ENCODE results near the gene TIMM23.
"Not testable (repeated sequence)": the region's sequence is repeated elsewhere in the genome, so short reads cannot be mapped to it uniquely, and the experiment has no call there.

The TIMM23 gene, protein sequence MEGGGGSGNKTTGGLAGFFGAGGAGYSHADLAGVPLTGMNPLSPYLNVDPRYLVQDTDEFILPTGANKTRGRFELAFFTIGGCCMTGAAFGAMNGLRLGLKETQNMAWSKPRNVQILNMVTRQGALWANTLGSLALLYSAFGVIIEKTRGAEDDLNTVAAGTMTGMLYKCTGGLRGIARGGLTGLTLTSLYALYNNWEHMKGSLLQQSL

DNA sequence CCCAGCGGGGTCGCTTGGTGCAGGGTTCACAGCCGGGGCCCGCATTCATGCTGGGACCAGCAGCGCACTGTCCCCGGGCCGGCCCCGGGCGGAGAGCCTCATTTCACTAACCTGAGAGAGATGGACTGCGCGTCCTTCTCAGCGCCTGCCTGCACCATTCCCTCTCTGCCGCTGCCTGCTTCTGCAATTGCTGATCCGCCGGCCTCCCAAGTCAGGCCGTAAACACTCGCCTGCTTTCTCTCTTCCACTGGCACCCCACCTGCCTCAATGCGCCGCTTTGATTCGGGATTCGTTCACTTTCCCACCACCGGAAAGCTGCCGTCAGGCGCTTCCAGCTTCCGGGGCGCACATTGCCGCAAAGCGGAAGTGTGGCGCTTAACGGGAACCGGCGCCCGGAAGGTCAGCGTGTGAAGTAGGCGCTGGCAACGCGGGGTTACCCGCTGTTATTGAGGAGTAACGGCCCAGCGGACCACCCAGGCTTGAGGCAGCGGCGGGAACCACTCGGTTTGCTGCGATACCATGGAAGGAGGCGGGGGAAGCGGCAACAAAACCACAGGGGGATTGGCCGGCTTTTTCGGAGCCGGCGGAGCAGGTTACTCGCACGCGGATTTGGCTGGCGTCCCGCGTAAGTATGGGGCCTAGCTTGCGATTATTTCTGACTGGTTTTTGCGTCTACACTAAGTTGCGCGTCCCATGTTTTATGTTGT, at the start of gene TIMM23:
TSS of gene TIMM23 (plus strand) at position 384 of the 707 bp plus-strand sequence. CDS start at position 520, 136 bp downstream.
- DNase-seq (ENCODE audit: low read depth in 2 of 2): peak; percentile 73 to 79

DNA sequence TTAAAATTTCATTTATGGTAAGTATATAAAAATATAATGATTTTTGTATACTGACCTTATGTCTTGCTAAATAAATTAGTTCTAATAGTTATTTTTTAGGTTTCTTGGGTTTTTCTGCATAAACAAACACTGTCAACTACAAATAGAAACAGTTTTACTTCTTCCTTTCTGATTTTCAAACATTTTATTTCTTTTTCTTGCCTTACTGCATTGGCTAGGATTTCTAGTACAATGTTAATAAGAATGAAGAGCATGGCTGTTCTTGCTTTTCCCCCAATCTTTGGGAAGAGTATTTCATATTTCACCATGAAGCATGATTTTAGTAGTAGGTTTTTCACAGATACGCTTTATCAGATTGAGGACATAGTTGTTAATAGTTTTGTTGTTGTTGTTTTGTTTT, 45.5 kb upstream of the TIMM23 start:
- DNase-seq (ENCODE audit: low read depth in 2 of 2): not testable (repeated sequence)

DNA sequence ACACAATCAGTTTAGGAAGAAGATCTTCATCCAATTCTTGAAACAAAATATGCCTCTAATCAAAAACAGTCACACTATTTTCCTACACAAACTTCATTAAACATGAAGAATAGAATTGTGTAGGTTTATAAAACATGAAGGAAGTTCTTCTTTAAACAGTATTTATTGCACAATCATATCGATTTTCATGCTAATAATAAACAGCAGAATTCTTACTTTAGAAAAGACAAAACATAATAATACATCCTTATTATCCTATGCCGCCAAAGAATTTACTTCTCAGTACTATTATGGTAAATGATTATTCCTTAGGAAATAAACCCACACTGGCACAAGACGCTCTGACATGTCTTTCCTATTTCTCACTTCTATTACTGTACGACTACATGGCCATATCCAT, 41.0 kb upstream of the TIMM23 start:
- DNase-seq (ENCODE audit: low read depth in 2 of 2): not testable (repeated sequence)

DNA sequence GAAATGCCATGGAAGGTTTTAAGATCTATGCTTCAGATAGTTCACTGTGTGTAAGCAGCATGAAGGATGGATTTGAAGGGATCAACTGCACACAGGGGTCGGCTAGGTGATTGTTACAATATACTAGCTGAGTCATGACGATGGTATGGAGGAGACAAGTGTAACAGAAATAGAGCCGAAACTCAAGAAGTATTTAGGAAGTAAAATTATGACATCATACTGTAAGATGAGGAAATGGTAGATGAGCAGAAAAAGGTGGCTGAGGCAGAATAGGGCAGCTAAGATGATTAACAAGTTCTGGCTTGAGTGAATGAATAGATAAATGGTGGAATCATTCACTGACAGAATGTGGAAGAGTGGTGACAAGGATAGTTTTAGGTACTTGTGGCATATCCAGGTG, 37.5 kb upstream of the TIMM23 start:
- DNase-seq (ENCODE audit: low read depth in 2 of 2): not testable (repeated sequence)

DNA sequence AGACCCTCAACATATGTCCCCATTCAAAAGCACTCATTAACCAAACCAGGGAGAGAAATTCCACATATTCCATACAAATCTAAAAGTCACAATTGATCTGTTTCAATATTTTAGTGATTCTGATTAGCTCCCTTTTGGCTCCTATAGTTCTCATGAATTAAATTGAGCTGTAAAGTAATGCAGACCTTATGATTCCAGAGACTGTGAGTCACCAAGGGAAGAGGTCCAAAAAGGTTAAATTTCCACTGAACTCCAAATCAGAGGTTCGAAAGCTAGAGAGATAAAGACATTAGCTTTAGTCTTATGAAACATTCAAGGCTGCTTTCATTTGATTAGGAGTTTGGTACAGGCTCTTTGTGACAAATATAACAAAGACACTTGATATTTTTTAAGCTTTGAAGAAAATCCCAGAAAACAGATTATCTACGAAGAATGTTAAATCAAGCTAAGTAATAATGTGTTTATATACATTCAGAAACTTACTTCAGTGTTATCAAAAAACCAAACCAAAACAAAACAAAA, 33.1 kb upstream of the TIMM23 start:
- DNase-seq (ENCODE audit: low read depth in 2 of 2): not testable (repeated sequence)

DNA sequence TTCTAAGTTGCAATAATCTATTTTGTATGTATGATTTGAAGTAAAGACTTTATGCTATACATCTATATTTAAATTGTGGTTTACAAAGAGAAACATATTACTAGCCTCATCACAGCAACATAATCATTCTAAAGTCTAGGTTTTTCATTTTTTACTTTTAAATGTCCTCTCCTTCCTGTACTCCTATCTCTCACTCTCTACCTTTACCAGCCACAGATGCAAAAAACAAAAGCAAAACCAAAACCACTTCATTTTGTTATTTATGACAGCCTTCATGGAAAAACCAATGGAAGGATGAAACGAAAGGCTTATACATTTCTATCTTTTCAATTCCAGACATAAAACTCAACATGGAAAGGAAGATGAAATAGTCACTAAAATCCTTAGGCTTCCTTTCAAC, 31.1 kb upstream of the TIMM23 start:
- DNase-seq (ENCODE audit: low read depth in 2 of 2): not testable (repeated sequence)

DNA sequence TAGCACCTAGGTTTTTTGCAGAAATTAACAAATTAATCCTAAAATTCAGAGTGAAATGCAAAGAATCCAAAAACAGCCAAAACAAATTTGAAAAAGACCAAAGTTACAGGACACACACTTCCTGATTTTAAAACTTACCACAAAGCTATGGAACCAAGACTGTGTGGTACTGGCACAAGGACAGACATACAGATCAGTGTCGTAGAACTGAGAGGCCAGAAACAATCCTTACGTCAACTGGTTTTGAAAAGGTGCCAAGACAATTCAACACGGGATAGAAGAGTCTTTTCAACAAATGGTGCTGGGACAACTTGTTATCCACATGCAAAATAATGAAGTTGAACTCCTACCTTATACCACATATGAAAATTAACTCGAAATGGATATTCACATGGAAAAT, 26.8 kb upstream of the TIMM23 start:
- DNase-seq (ENCODE audit: low read depth in 2 of 2): not testable (repeated sequence)

DNA sequence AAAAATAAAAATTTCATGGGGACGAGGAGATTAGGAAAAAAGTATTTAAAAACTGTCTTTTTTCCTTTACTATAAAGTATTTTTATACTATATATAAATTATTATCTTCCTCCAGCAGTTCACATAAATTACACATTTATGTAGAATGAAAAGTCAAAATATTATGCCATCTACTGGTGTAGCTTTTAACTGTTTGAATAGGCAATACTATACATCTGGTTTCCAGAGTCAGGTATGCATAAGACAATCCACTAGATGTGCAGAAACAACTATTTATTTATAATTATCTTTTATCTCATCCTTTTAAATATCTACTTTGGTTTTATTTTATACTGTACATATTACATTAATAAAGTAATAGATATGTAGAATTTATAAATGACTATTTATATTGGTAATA, 24.9 kb upstream of the TIMM23 start:
- not testable (repeated sequence) for DNase-seq (ENCODE audit: low read depth in 2 of 2)

DNA sequence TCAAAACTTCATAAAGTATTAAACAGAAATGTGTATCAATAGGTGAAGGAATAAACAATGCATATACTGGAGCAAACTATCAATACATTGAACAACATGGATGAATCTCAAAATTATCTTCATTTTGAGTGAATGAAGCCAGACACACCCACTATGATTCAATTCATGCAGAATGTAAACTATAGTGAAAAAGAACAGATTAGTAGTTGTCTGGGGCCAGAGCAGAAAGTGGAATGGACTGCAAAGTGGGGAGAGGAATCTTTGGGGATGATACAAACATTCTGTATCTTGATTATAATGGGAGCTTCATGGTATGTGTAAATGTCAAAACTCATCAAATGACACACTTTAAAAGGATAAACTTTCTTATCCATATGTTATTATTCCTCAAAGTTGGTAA, 23.5 kb upstream of the TIMM23 start:
- DNase-seq (ENCODE audit: low read depth in 2 of 2): not testable (repeated sequence)

DNA sequence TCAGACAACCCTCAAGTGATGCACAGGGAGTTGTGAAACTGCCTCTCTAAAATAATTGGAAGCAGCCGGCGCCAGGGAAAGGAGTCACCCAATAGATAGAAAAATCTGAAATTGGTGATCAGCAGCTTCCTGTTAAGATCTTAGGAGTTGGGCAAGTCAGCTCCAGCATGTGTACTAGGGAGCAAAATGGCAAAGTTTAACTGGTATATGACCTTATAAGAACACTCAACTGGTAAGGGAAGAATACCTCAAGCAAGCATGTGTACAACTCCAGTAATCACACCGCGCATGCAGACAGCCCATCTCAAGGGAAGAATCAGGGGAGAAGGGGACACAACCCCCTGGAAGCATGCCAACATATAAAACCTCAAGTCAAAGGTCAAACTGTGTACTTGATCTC, 17.9 kb upstream of the TIMM23 start:
- DNase-seq (ENCODE audit: low read depth in 2 of 2): not testable (repeated sequence)

DNA sequence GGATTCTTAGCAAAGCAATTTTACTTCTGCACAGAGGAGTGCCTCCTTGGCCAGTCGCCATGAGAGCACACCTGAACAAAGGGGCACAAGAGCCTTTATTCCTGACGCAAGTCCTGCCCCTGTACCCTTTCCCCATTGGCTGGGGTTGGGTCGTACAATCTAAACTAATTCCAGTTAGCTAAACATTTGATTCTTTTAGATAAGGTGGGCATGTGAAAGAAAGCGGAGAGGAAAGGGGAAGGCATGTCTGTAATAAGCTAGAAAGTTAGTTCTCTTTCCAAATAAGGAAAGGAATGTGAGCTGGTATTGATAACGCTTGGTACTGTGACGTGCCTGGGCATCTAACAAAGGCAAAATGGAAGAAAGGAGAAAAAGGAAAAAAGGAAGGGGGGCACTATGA, 15.7 kb upstream of the TIMM23 start:
- DNase-seq (ENCODE audit: low read depth in 2 of 2): not testable (repeated sequence)

DNA sequence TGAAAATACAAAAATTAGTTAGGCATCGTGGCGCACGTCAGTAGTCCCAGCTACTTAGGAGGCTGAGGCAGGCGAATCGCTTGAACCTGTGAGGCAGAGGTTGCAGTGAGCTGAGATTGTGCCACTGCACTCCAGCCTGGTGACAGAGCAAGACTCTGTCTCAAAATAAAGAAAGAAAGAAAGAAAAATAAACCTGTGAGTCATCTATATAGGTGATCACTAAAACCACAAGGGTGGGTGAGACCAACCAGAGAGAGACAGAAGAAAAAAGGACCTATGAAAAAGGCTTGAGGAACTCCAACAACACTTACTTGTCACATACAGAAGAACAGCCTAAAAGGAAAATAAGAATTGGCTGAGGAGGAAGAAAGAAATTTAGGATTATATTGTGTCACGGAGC, 14.4 kb upstream of the TIMM23 start:
- not testable (repeated sequence) for DNase-seq (ENCODE audit: low read depth in 2 of 2)

DNA sequence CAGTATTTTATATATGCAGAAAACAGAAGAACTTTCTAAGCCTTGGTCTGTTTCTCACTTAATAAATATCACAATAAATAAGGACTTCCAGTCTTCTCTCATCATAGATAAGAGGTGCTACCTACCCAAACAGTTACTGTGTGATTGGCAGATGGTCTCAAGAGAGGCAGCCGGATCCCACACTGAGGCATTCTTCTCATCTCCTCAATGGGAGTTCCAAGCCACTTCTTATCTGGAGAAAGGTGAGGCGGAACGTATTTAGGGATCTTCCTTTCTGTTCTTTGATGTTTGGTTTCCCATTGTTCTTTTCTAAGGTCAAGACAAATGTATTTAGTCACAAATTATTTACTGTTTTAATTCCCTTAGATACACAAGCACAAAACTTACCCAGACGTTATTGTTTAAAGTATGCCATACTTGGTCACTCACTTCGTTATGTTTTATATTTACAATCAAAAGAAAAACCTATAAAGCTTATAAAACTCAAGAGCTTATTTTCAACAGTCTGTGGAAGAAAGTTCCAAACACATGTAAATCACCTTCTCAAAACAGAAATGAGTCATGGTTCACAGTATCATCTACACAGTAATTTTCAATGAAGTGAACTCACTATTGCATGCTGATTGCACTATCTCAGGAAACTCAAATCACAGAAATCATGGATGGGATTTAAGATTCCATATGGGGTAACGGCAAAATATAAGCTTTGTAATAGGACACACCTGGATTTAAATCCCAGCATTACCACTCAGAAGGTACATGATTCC, 9.4 kb upstream of the TIMM23 start:
- not testable (repeated sequence) for DNase-seq (ENCODE audit: low read depth in 2 of 2)

DNA sequence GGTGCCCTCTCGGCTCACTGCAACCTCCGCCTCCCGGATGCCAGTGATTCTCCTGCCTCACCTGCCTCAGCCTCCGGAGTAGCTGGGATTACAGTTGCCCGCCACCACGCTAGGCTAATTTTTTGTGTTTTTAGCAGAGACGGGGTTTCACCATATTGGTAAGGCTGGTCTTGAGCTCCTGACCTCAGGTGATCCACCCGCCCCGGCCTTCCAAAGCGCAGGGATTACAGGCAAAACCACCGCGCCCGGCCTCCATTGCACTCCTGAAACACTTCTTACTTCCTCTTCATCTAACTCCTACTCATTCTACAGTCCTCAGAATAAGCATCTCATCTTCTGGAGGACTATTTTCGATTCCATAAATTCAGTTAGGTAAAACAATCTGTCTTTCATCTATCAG, 1.3 kb upstream of the TIMM23 start:
- DNase-seq (ENCODE audit: low read depth in 2 of 2): not testable (repeated sequence)

DNA sequence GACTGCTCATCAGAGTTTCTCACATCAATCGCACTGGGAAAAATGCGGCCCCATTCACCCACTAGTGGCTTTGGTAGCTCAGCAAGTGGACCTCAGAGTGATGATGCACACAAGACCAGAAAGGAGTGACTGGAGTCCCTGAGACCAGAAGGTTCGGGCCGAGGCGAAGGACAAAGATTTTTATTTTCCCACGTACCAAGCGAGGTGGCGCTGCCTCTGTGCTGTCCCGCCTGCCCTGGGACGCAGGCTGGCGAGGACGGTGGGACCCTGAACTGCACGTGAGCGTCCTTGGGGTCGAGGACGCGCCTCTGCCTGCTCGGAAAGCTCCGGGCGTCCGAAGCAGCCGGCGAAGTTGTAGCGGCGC, 565 bp upstream of the TIMM23 start:
- DNase-seq (ENCODE audit: low read depth in 2 of 2): peak in 1 of 2 donors; percentile 1

DNA sequence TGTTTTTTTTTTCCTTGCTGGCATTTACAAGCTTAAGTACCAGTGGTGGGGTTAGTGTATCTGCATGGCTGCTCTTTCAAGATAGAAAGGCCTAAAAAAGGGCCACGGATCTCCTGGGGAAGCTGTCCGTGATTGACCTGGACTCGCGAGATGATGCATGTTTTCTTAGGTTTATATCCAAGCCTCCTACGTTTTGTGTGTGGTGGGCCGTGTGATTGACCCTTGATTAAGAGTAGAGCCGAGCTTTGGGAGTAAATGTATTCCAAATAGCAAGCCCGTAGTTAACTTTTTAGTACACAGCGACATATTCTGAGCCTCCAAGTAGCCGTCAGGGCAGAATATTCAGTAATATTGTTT, 502 bp downstream of the TIMM23 start:
- DNase-seq (ENCODE audit: low read depth in 2 of 2): not testable (repeated sequence)

DNA sequence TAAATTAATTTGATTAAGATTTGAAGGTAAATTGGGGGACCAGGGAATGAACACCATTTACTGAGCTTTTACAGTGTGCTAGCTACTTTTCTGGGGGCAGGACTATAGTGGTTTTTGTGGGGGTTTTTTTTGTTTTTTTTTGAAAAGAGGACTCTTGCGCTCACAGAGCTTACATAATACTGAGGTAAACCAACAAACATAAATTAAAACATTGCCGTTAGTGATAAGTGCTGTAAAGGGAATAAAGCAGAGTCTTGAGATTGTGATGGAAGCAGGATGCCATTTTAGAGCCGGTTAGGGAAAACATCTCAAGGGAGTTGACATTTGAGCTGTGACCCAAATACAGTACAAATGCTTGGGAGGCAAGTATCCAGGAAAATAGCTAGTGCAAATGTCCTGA, 1.8 kb downstream of the TIMM23 start:
- DNase-seq (ENCODE audit: low read depth in 2 of 2): not testable (repeated sequence)

DNA sequence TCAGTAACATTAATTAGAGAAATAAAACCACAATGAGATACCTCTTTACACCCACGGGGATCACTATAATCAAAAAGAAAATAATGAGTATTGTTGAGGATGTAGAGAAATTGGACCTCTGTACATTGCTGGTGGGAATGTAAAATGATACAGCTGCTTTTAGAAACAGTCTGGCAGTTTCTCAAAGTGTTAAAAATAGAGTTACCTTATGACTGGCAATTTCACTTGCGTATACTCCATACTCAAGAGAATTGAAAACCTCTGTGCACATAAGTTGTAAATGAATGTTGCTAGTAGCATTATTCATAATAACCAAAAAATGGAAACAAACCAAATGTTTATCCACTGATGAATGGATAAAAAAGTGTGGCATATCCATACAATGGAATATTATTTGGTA, 6.3 kb downstream of the TIMM23 start:
- DNase-seq (ENCODE audit: low read depth in 2 of 2): not testable (repeated sequence)

DNA sequence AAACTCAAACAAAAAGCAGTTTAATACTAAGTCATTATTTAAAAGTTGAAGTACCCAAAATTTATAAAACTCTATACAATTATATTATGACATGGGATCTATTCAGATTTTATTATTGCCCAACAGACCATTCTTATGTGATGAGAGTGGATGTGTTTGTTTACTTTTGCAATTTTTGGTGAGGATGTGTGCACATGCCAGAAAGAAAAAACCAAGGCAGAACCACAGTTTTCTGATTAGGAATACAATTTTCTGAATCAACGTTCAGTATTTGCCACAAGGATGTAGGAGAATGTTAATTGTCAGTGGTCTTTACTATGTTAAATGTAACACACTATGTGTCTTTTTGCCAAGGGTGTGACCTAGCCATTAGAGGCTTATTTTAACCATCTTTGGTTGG, 9.1 kb downstream of the TIMM23 start:
- not testable (repeated sequence) for DNase-seq (ENCODE audit: low read depth in 2 of 2)

DNA sequence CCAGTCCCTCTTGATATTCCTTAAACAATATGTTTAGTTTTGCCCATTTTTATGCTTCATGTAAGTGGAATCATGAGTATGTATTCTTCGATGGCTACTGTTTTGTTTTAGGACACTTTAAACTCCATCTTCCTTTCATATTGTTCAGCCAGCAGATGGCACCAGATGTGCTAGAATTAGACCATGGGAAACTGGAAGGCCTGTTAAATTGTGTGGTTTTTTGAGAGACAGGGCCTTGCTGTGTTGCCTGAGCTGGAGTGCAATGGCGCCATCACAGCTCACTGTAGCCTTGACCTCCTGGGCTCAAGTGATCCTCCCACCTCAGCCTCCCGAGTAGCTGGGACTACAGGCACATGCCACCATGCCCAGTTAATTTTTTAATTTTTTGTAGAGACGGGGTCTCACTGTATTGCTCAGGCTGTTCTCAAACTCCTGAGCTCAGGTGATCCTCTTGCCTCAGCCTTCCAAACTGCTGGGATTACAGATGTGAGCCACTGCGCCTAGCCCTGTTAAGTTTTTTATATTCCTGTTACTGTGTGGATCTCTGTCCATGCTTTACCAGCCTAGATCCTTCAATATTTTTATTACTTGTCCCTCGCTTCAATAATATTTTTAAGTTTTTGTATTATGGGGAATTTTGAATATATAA, 11.4 kb downstream of the TIMM23 start:
- DNase-seq (ENCODE audit: low read depth in 2 of 2): peak in 1 of 2 donors; percentile 8

DNA sequence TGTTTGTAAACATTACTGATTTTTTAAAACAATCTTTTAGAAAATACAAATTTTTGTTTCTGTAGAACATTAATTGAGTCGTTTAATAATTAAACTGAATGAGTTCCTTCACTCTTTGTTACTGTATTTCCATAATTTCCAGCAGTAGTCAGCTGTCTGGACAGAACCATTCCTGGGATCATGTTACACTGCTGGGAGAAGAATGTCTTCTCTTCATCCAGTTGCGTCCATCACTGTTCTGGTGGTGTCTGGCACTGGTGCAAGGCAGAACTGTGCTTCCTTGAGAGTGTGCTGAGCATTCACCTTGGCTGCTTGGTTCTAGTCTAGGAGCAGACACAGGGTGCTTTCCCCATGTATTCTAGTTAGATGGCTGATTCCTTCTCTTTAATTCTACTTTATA, 12.2 kb downstream of the TIMM23 start:
- DNase-seq (ENCODE audit: low read depth in 2 of 2): not testable (repeated sequence)

DNA sequence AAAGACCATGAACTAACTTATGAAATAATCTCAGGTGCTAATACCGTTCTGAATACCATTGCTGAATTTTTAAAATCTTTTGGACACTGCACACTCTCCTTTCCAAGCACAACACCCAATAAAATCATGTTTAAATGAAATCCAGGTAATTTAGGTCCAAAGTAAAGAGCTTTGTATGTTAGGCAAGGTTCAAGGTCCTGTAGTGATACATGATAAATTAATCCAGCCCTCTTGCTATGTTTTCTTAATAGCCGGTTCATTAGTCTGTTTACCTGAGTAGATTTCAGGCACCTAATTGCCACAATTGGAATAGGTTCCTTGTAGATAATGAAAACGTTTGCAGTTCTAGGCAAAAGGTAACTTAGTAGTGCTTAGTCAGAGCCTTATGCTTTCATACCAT, 13.3 kb downstream of the TIMM23 start:
- DNase-seq (ENCODE audit: low read depth in 2 of 2): not testable (repeated sequence)

Data from stimulated activated CD4-positive, alpha-beta T cell treated with anti-CD3 and anti-CD28 coated beads, Interleukin-15, amount 100 ng/mL, for 48 hours (primary cell).